Type B pancreatic cell (in vitro differentiated cells): ENCODE measurements around the gene CYP51A1. TPM values are rescaled to one million over a fixed set of nuclear protein-coding genes. Genes with fewer than 3 reads are reported as not detected.
"Not testable (repeated sequence)": the region's sequence is repeated elsewhere in the genome, so short reads cannot be mapped to it uniquely, and the experiment has no call there.

Source experiments
- DNase-seq: peaks from one replicate; pipeline ENCODE4 v3.0.0; 2021; ENCODE audit warnings: mixed read lengths; ENCODE audit not compliant: unreplicated experiment; ENCODE audit errors: extremely low spot score
- H3K27ac Mint-ChIP-seq: 2 replicates; pipeline ENCODE4 v1.8.0; 2021; ENCODE audit warnings: mild to moderate bottlenecking, mixed read lengths
- H3K27me3 Mint-ChIP-seq: 2 replicates; pipeline ENCODE4 v1.8.0; 2021; ENCODE audit warnings: mixed read lengths
- H3K36me3 Mint-ChIP-seq: 2 replicates; pipeline ENCODE4 v1.8.0; 2021; ENCODE audit warnings: mixed read lengths
- H3K4me1 Mint-ChIP-seq: one replicate; pipeline ENCODE4 v1.8.0; 2021; ENCODE audit warnings: mixed read lengths; ENCODE audit not compliant: unreplicated experiment
- H3K4me3 Mint-ChIP-seq: 2 replicates; pipeline ENCODE4 v1.8.0; 2021; ENCODE audit warnings: mild to moderate bottlenecking, mixed read lengths
- H3K9me3 Mint-ChIP-seq: 2 replicates; pipeline ENCODE4 v1.8.0; 2021; ENCODE audit warnings: mixed read lengths
- CTCF ChIP-seq: fragments of 200-600 bp; sonication (generic); conservative IDR thresholded peaks from 2 replicates; pipeline ENCODE4 v1.5.0; 2021; ENCODE audit warnings: antibody characterized with exemption, mild to moderate bottlenecking
- total RNA-seq: library from RNA; stranded (reverse); gene quantifications from 2 replicates; pipeline ENCODE4 v1.2.1, GENCODE V29; 2021; ENCODE audit warnings: low replicate concordance

CYP51A1 gene
- total RNA-seq, 1 donor from 2014 or later, result 82.8 TPM

- Mint-ChIP-seq H3K27me3 (no peaks in the 10 kb centered on the region), H3K4me3 (no peak overlapping the region), H3K9me3 (no peaks in the 10 kb centered on the region), H3K36me3 (peaks cover 43% of the 10 kb centered on the region), H3K27ac (no peak overlapping the region), H3K4me1 (no peaks in the 10 kb centered on the region)
- TF ChIP-seq CTCF, result no peak
- no peak for DNase-seq
Measured at GRCh38 chr7:92110857-92111256, 23.4 kb downstream of the CYP51A1 start.

- Mint-ChIP-seq H3K36me3 (peaks cover 34% of the 10 kb centered on the region), H3K27ac (no peak overlapping the region), H3K4me1 (no peaks in the 10 kb centered on the region), H3K27me3 (no peaks in the 10 kb centered on the region), H3K9me3 (no peaks in the 10 kb centered on the region), H3K4me3 (no peak overlapping the region)
- TF ChIP-seq CTCF, result no peak
- DNase-seq, result no peak
Measured at GRCh38 chr7:92108821-92109220, 25.5 kb downstream of the CYP51A1 start.

- DNase-seq, H3K27me3 Mint-ChIP-seq, H3K4me1 Mint-ChIP-seq, H3K9me3 Mint-ChIP-seq, H3K4me3 Mint-ChIP-seq, H3K27ac Mint-ChIP-seq: not testable (repeated sequence)
- peaks cover 44% of the 10 kb centered on the region for H3K36me3 Mint-ChIP-seq
Measured at GRCh38 chr7:92102862-92103261, 31.4 kb downstream of the CYP51A1 start.

- no peaks in the 10 kb centered on the region for H3K27me3 Mint-ChIP-seq
- no peak overlapping the region for H3K27ac Mint-ChIP-seq
- no peak overlapping the region for H3K4me3 Mint-ChIP-seq
- no peaks in the 10 kb centered on the region for H3K9me3 Mint-ChIP-seq
- TF ChIP-seq CTCF, result no peak
- H3K4me1 Mint-ChIP-seq, result no peaks in the 10 kb centered on the region
- peaks cover 48% of the 10 kb centered on the region for H3K36me3 Mint-ChIP-seq
- no peak for DNase-seq
Measured at GRCh38 chr7:92100534-92100933, 33.7 kb downstream of the CYP51A1 start.

GRCh38 chr7:92095380-92095779 is 38.9 kb downstream of the CYP51A1 start:
- no peak for TF ChIP-seq CTCF
- Mint-ChIP-seq H3K9me3 (no peaks in the 10 kb centered on the region), H3K4me3 (no peak overlapping the region), H3K27me3 (no peaks in the 10 kb centered on the region), H3K36me3 (peaks cover 48% of the 10 kb centered on the region), H3K27ac (no peak overlapping the region), H3K4me1 (no peaks in the 10 kb centered on the region)
- no peak for DNase-seq

GRCh38 chr7:92092210-92092609 is 42.1 kb downstream of the CYP51A1 start:
- H3K27me3 Mint-ChIP-seq, result no peaks in the 10 kb centered on the region
- H3K4me3 Mint-ChIP-seq, result no peak overlapping the region
- DNase-seq, result no peak
- no peak overlapping the region for H3K27ac Mint-ChIP-seq
- H3K9me3 Mint-ChIP-seq, result no peaks in the 10 kb centered on the region
- no peaks in the 10 kb centered on the region for H3K4me1 Mint-ChIP-seq
- TF ChIP-seq CTCF, result no peak
- H3K36me3 Mint-ChIP-seq, result peaks cover 51% of the 10 kb centered on the region
